Epithelial cell of proximal tubule (primary cell): ENCODE data around the gene NNMT. TPM values are rescaled to one million over a fixed set of nuclear protein-coding genes. Genes with fewer than 3 reads are reported as not detected.
A peak's percentile ranks its signal among the peaks of the same experiment; 100 is the strongest.

ENCODE experiments used
- DNase-seq: peaks from one replicate; pipeline ENCODE4 v3.0.0-alpha.2; 2011; ENCODE audit warnings: low read depth
- H3K4me3 ChIP-seq: 2 replicates; pipeline ENCODE4 v1.5.1; 2011; ENCODE audit warnings: low read depth, mild to moderate bottlenecking, low read length
- total RNA-seq: library from RNA; depleted of rRNA; stranded (reverse); fragments of >200 nt; gene quantifications from 2 replicates; pipeline ENCODE4 v1.2.3, GENCODE V29; 2015
- TF ChIP-seq, protein P1 (sequence below): conservative IDR thresholded peaks from 2 replicates; pipeline ENCODE4 v1.5.1; 2012; ENCODE audit warnings: low read depth, mild to moderate bottlenecking, low read length

Gene NNMT
- total RNA-seq = 875 and 1,529 TPM in 2 replicates

DNA sequence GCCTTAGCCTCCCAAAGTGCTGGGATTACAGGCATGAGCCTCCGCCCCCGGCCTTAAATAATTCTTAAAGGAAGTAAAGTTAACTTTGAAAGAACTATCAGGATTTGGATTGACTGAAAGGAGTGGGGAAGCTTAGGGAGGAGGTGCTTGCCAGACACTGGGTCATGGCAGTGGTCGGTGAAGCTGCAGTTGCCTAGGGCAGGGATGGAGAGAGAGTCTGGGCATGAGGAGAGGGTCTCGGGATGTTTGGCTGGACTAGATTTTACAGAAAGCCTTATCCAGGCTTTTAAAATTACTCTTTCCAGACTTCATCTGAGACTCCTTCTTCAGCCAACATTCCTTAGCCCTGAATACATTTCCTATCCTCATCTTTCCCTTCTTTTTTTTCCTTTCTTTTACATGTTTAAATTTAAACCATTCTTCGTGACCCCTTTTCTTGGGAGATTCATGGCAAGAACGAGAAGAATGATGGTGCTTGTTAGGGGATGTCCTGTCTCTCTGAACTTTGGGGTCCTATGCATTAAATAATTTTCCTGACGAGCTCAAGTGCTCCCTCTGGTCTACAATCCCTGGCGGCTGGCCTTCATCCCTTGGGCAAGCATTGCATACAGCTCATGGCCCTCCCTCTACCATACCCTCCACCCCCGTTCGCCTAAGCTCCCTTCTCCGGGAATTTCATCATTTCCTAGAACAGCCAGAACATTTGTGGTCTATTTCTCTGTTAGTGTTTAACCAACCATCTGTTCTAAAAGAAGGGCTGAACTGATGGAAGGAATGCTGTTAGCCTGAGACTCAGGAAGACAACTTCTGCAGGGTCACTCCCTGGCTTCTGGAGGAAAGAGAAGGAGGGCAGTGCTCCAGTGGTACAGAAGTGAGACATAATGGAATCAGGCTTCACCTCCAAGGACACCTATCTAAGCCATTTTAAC, at the start of gene NNMT:
NNMT (plus strand) TSS at position 724 of the 929 bp plus-strand sequence; CDS start at position 882, 158 bp downstream.
- peak within 1 kb of the TSS; percentile 94 for H3K4me3 ChIP-seq
- TF ChIP-seq, protein P1, sequence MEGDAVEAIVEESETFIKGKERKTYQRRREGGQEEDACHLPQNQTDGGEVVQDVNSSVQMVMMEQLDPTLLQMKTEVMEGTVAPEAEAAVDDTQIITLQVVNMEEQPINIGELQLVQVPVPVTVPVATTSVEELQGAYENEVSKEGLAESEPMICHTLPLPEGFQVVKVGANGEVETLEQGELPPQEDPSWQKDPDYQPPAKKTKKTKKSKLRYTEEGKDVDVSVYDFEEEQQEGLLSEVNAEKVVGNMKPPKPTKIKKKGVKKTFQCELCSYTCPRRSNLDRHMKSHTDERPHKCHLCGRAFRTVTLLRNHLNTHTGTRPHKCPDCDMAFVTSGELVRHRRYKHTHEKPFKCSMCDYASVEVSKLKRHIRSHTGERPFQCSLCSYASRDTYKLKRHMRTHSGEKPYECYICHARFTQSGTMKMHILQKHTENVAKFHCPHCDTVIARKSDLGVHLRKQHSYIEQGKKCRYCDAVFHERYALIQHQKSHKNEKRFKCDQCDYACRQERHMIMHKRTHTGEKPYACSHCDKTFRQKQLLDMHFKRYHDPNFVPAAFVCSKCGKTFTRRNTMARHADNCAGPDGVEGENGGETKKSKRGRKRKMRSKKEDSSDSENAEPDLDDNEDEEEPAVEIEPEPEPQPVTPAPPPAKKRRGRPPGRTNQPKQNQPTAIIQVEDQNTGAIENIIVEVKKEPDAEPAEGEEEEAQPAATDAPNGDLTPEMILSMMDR = peak; percentile 22
- peak; percentile 92 for DNase-seq

DNA sequence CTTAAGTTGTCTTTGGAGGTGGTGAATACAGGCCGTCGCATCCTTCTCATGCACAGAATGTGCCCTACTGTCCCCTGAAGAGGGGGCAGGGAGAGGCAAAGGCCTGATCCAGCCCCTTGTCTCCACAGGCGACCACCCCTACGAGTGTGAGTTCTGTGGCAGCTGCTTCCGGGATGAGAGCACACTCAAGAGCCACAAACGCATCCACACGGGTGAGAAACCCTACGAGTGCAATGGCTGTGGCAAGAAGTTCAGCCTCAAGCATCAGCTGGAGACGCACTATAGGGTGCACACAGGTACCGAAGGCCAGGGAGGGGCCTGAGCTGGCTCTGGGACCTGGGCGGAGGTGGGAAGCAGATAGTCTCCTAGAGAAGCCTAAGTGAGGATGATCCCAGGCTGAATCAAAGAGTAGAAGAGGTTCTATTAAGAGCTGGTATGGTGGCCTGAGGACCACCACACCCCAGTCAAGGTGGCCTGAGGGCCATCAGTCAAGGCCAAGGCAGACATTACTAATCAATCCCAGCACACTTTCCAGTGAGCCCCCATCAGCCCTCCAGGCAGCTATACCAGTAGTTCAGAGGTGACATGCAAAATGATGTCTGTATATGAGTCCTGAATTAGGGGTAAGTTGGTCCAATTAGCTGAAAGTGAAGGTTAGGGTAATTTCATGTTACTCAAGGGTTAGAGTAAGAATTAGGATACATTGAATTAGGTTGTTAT, 49.0 kb upstream of the NNMT start:
- DNase-seq = no peak
- TF ChIP-seq, protein P1 = no peak
- H3K4me3 ChIP-seq = no peak overlapping the region

DNA sequence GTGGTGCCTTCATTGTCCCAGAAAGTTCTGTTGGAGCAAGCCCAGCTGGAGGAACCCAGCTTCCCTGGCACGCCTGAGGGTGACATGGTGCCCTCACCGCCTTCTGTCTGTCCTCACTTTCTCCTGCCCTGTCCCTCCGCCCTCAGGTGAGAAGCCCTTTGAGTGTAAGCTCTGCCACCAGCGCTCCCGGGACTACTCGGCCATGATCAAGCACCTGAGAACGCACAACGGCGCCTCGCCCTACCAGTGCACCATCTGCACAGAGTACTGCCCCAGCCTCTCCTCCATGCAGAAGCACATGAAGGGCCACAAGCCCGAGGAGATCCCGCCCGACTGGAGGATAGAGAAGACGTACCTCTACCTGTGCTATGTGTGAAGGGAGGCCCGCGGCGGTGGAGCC, 46.0 kb upstream of the NNMT start:
- DNase-seq = no peak
- TF ChIP-seq, protein P1 = no peak
- no peak overlapping the region for H3K4me3 ChIP-seq

DNA sequence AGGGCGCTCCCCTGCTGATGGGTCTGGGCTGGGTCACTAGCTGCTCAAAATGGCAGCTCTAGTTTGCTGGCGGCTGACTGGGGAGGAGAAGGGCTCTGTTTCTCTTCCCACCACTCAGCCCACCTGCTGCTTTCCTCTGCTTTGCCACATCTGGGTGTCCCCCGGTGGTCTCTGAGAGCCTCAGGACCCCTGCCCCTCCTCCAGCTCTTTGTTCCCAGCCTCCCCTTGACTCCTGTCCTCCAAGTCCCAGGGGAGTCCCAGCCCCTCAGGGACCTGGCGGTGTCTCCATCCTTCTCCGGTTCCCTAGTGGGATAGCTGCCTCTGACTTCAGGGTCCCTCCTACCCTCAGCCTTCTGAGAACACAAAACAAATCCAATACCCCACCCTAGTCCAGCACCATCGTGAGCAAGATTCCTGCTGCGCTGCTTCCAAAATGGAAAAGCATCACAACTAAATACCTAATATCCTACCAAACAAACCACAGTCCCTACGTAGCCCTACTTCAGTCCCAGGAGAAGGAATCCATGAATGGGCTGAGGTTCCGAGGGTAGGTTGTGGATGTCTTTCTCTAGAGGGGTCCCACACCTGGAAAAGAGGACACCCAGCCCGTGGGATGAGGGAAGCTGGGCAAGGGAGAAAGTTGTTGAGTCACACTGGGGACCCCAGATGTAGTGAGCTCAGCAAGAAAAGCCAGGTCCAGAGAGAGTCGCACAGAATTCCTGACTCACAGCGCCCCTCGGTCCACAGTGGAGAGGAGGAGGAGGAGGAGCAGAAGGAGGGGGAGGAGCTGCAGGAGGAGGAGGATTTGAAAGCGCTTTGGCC, 45.0 kb upstream of the NNMT start:
- DNase-seq = no peak

DNA sequence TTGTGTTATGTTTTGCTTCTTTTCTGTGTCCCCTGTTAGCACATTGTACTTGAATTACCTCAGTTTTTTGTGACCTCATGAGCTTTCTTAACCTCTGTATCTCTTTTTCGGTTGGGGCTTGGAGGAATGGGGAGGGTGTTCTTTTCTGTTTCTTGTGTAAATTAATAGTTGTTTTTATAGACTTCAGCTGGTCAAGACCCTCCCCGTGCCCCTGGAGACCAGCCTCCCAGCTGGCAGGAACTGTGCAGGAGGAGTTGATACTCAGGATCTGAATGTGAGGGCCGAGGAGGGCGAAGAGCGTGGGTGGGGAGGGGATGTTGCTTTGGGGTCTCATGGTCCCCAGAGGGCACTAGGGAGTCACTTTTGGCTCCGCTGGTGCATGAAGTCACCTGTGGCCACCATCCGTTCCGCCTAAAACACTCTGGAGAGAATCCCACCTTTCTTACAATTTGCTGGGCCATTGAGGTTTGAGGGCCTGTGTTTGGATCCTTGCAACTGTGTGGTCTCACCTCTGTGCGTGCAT, 44.3 kb upstream of the NNMT start:
- no peak for DNase-seq
- H3K4me3 ChIP-seq = no peak overlapping the region
- TF ChIP-seq, protein P1 = no peak

More for the DNA sequence above, 45.0 kb upstream of the NNMT start:
- H3K4me3 ChIP-seq = no peak overlapping the region
- TF ChIP-seq, protein P1 = no peak

DNA sequence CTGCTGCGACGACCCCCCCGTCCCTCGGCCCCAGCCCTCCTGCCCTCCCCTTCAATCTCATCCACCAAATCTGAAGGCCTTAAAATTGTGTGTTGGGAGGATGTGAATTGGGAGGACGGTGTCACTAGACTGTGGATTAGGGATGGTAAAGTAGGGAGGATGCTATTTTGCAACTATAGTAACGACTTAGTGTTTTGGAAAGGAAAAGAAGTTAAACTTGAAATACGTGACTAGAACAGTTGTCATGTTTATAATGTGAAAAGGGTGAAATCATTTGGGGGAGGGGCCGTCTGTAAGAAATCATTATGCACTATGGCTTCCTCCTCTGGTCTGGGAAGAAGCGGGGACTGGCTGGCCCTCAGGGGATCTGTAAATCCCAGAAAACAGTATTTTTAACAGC, 43.4 kb upstream of the NNMT start:
- H3K4me3 ChIP-seq = no peak overlapping the region
- no peak for DNase-seq
- TF ChIP-seq, protein P1 = no peak
